K562 (cell line): ENCODE measurements around the gene MBD4. TPM values are rescaled to one million over a fixed set of nuclear protein-coding genes. Genes with fewer than 3 reads are reported as not detected.
A peak's percentile ranks its signal among the peaks of the same experiment; 100 is the strongest.

Experiments used
- CHD1 ChIP-seq: fragments of 200-600 bp; sonication (generic); IDR thresholded peaks from one replicate; pipeline ENCODE4 v1.6.1; 2012; ENCODE audit warnings: mild to moderate bottlenecking, moderate library complexity, low read length, inconsistent platforms
- E2F3 ChIP-seq: fragments of 250-450 bp; sonication (Bioruptor Pico); IDR thresholded peaks from 2 replicates; pipeline ENCODE4 v1.4.0; 2020; ENCODE audit warnings: mild to moderate bottlenecking
- E2F4 ChIP-seq: sonication (generic); formaldehyde crosslinking; IDR thresholded peaks from 2 replicates; pipeline ENCODE4 v1.8.0; 2022; ENCODE audit warnings: mild to moderate bottlenecking, low read depth, missing genetic modification reagents
- GTF2E2 ChIP-seq: fragments of 200-800 bp; sonication (Bioruptor generic); IDR thresholded peaks from 2 replicates; pipeline ENCODE4 v1.6.1; 2016; ENCODE audit warnings: missing genetic modification characterization, missing compliant biosample characterization
- HCFC1 ChIP-seq: IDR thresholded peaks from 2 replicates; pipeline ENCODE4 v1.6.1; 2012; ENCODE audit warnings: low read depth, low read length, improper control_type of control experiment
- HNRNPLL ChIP-seq: fragments of 200-400 bp; formaldehyde crosslinking; IDR thresholded peaks from 2 replicates; pipeline ENCODE4 v1.6.1; 2017; ENCODE audit warnings: low read length, low read depth, mild to moderate bottlenecking; ENCODE audit not compliant: poor library complexity, severe bottlenecking
- MCM2 ChIP-seq: fragments of 450-650 bp; IDR thresholded peaks from 2 replicates; pipeline ENCODE4 v1.6.1; 2017; ENCODE audit warnings: low read depth, mild to moderate bottlenecking
- RBFOX2 ChIP-seq: fragments of 200-400 bp; formaldehyde crosslinking; IDR thresholded peaks from 2 replicates; pipeline ENCODE4 v1.6.1; 2017; ENCODE audit warnings: low read depth, mild to moderate bottlenecking, low read length, moderate library complexity
- SMARCE1 ChIP-seq: fragments of 450-650 bp; IDR thresholded peaks from 2 replicates; pipeline ENCODE4 v1.7.1; 2016; ENCODE audit warnings: mild to moderate bottlenecking
- STAT5B ChIP-seq: fragments of 250-450 bp; sonication (Bioruptor Pico); IDR thresholded peaks from 2 replicates; pipeline ENCODE4 v1.8.0; 2021; ENCODE audit warnings: mild to moderate bottlenecking, inconsistent platforms
- TAF7 ChIP-seq: fragments of 450-650 bp; IDR thresholded peaks from 2 replicates; pipeline ENCODE4 v1.6.1; 2016; ENCODE audit warnings: missing genetic modification characterization, missing compliant biosample characterization
- THAP12 ChIP-seq: fragments of 250-450 bp; sonication (Bioruptor Pico); IDR thresholded peaks from 2 replicates; pipeline ENCODE4 v1.9.0; 2021; ENCODE audit warnings: mild to moderate bottlenecking, inconsistent platforms
- THRB ChIP-seq: fragments of 450-650 bp; formaldehyde crosslinking; conservative IDR thresholded peaks from 2 replicates; pipeline ENCODE4 v1.4.0; 2022; ENCODE audit warnings: mild to moderate bottlenecking, missing genetic modification characterization
- UBTF ChIP-seq, 2 experiments: IDR thresholded peaks; 2 replicates each; pipeline ENCODE4 v1.6.1; 2012; ENCODE audit warnings: improper control_type of control experiment in 2 of 2, low read depth in 2 of 2, low read length in 2 of 2, borderline replicate concordance in 1 of 2
- ZNF12 ChIP-seq: sonication (generic); formaldehyde crosslinking; IDR thresholded peaks from 2 replicates; pipeline ENCODE4 v1.4.0; 2020; ENCODE audit warnings: mild to moderate bottlenecking, missing genetic modification reagents
- ZNF263 ChIP-seq: sonication (generic); formaldehyde crosslinking; IDR thresholded peaks from 2 replicates; pipeline ENCODE4 v1.8.0; 2022; ENCODE audit warnings: mild to moderate bottlenecking, missing genetic modification reagents, borderline replicate concordance
- ZNF584 ChIP-seq: fragments of 200-800 bp; sonication (Bioruptor generic); IDR thresholded peaks from 2 replicates; pipeline ENCODE4 v1.6.1; 2016; ENCODE audit warnings: low read depth, mild to moderate bottlenecking, missing genetic modification characterization, missing compliant biosample characterization
- polyA plus RNA-seq, 8 experiments: library from polyadenylated mRNA; depleted of rRNA in 4 of 8; stranded (reverse) in 5 of 8; unstranded in 3 of 8; fragments of >200 nt; fragmentation: Nextera tagmentation in 2 of 8; fragmentation: Illumina TruSeq in 1 of 8; extraction: Ambion mirVana in 2 of 8; extraction: Trizol in 1 of 8; gene quantifications; 2 replicates each; pipeline versions ENCODE4 v1.2.1 to v1.2.3, GENCODE V29; 2011 to 2014; ENCODE audit warnings: inconsistent platforms in 1 of 8, missing spikeins in 1 of 8
- total RNA-seq, 7 experiments: library from RNA; depleted of rRNA in 6 of 7; stranded (reverse); fragments of >200 nt in 6 of 7; fragmentation: Illumina TruSeq in 2 of 7; extraction: Trizol in 2 of 7; gene quantifications; 2 replicates each; pipeline versions ENCODE4 v1.2.1 to v1.2.3, GENCODE V29; 2011 to 2021; ENCODE audit warnings: low replicate concordance in 1 of 7

The MBD4 gene
- total and polyA plus RNA-seq, 9 of the 15 experiments (the other 6 are each of a cell fraction or from before 2014, with no cell fraction given): 13.3 to 63.9 (median 39.0) TPM

DNA sequence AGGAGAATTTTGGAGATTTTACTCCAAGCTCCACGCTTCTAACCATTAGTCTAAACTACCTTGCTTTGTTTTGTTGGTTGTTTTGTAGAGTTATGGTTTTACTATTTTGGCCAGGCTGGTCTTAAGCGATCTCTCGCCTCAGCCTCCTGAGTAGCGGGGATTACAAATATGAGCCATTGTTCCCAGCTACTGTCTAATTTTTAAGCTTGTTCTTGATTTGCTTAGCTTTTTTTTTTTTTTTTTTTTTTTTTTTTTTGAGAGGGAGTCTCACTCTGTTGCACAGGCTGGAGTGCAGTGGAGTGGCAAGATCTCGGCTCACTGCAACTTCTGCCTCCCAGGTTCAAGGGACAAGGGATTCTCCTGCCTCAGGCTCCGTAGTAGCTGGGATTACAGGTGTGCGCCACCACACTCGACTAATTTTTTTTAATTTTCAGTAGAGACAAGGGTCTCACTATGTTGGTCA is 39.8 kb downstream of the MBD4 start (continued):
- TF ChIP-seq THRB (CRISPR knock-in tag): no peak
- no peak for TF ChIP-seq UBTF (IDR thresholded peaks at IDR 0.05; ENCODE audit: borderline replicate concordance in 1 of 2, low read depth in 2 of 2, low read length in 2 of 2)
- TF ChIP-seq ZNF584 (CRISPR knock-in tag): no peak
- no peak for TF ChIP-seq MCM2
- TF ChIP-seq ZNF263 (CRISPR knock-in tag): no peak
- no peak for TF ChIP-seq TAF7 (tag)
- TF ChIP-seq STAT5B (CRISPR knock-in tag): no peak
- peak; percentile 64; the same call in 1 of the 2 replicates for TF ChIP-seq GTF2E2 (tag)
- TF ChIP-seq E2F3 (CRISPR knock-in tag): no peak
- TF ChIP-seq HNRNPLL: no peak
- TF ChIP-seq HCFC1: no peak
- TF ChIP-seq CHD1: no peak
- TF ChIP-seq SMARCE1: no peak
- TF ChIP-seq RBFOX2: peak; percentile 61
- TF ChIP-seq E2F4 (CRISPR knock-in tag): no peak
- no peak for TF ChIP-seq THAP12 (CRISPR knock-in tag)
- no peak for TF ChIP-seq ZNF12
